Measurements from ENCODE around the gene DGKG.

- no peak for TF ChIP-seq HDGF (IDR thresholded peaks at IDR 0.05; ENCODE audit: borderline replicate concordance)
- TF ChIP-seq BHLHE40 (IDR thresholded peaks at IDR 0.05; ENCODE audit: borderline replicate concordance) = no peak
- no peak for TF ChIP-seq LEF1 (IDR thresholded peaks at IDR 0.05; ENCODE audit: borderline replicate concordance)
- TF ChIP-seq ARNT (IDR thresholded peaks at IDR 0.05) = no peak
- no peak for TF ChIP-seq ZNF384 (IDR thresholded peaks at IDR 0.05)
- TF ChIP-seq TARDBP (IDR thresholded peaks at IDR 0.05) = no peak
- TF ChIP-seq SP1 (IDR thresholded peaks at IDR 0.05) = no peak
- TF ChIP-seq ELF4 (IDR thresholded peaks at IDR 0.05) = no peak
- TF ChIP-seq FOXK2 (IDR thresholded peaks at IDR 0.05) = no peak
- no peak for TF ChIP-seq NFRKB (IDR thresholded peaks at IDR 0.05)
- no peak for TF ChIP-seq SUZ12 (IDR thresholded peaks at IDR 0.05)
- no peak for TF ChIP-seq FOXA1 (IDR thresholded peaks at IDR 0.05)
- TF ChIP-seq CTBP1 (IDR thresholded peaks at IDR 0.05; ENCODE audit: borderline replicate concordance) = no peak
Observed at GRCh38 chr3:186212611-186213010, 149.4 kb downstream of the DGKG start.
